DOHH2 (cell line): ENCODE results near the gene DPP8.

Source experiments
- H3F3A ChIP-seq: fragments of 200-600 bp; sonication (generic), shearing (Covaris generic); 2 replicates; pipeline ENCODE4 v1.6.0; 2016; ENCODE audit warnings: antibody characterized with exemption, mild to moderate bottlenecking; ENCODE audit not compliant: control insufficient read depth, insufficient read depth
- H3K27ac ChIP-seq: fragments of 200-600 bp; sonication (generic); 2 replicates; pipeline ENCODE4 v1.5.1; 2014; ENCODE audit warnings: low read depth, mild to moderate bottlenecking, low read length, moderate library complexity
- H3K27me3 ChIP-seq: fragments of 200-600 bp; sonication (generic); 2 replicates; pipeline ENCODE4 v1.6.1; 2014; ENCODE audit warnings: mild to moderate bottlenecking, low read length, mixed read lengths; ENCODE audit not compliant: control insufficient read depth
- H3K36me3 ChIP-seq: fragments of 200-600 bp; sonication (generic); 2 replicates; pipeline ENCODE4 v1.6.1; 2014; ENCODE audit warnings: mild to moderate bottlenecking, low read length, moderate library complexity, mixed read lengths; ENCODE audit not compliant: control insufficient read depth
- H3K4me1 ChIP-seq: fragments of 200-600 bp; sonication (generic); 2 replicates; pipeline ENCODE4 v1.6.1; 2014; ENCODE audit warnings: mild to moderate bottlenecking, low read length, mixed read lengths; ENCODE audit not compliant: control insufficient read depth
- H3K4me2 ChIP-seq: fragments of 200-600 bp; sonication (generic); 2 replicates; pipeline ENCODE4 v1.6.0; 2014; ENCODE audit warnings: mild to moderate bottlenecking, low read length, moderate library complexity
- H3K4me3 ChIP-seq: fragments of 200-600 bp; sonication (generic); 2 replicates; pipeline ENCODE4 v1.5.1; 2014; ENCODE audit warnings: mild to moderate bottlenecking, low read length, mixed read lengths
- H3K79me2 ChIP-seq: fragments of 200-600 bp; sonication (generic); 2 replicates; pipeline ENCODE4 v1.6.1; 2014; ENCODE audit warnings: mild to moderate bottlenecking, low read length, mixed read lengths; ENCODE audit not compliant: control insufficient read depth
- H3K9me2 ChIP-seq: fragments of 200-600 bp; sonication (generic); replicated peaks from 2 replicates; pipeline ENCODE4 v1.6.1; 2014; ENCODE audit warnings: mild to moderate bottlenecking, low read length, mixed read lengths; ENCODE audit not compliant: control insufficient read depth
- H3K9me3 ChIP-seq: fragments of 200-600 bp; sonication (generic); 2 replicates; pipeline ENCODE4 v1.6.1; 2014; ENCODE audit warnings: antibody characterized with exemption, low read length, mixed read lengths; ENCODE audit not compliant: control insufficient read depth, insufficient read depth
- H4K20me1 ChIP-seq: fragments of 200-600 bp; sonication (generic); 2 replicates; pipeline ENCODE4 v1.6.0; 2014; ENCODE audit warnings: low read depth, mild to moderate bottlenecking, antibody characterized with exemption, low read length, moderate library complexity; ENCODE audit not compliant: control insufficient read depth, insufficient read depth
- CTCF ChIP-seq: fragments of 200-600 bp; sonication (generic); IDR thresholded peaks from one replicate; pipeline ENCODE4 v1.5.1; 2014; ENCODE audit warnings: antibody characterized with exemption, mild to moderate bottlenecking, low read depth, low read length; ENCODE audit not compliant: poor library complexity, severe bottlenecking
- EZH2phosphoT487 ChIP-seq: fragments of 200-600 bp; sonication (generic); IDR thresholded peaks from 2 replicates; pipeline ENCODE4 v1.6.1; 2017; ENCODE audit warnings: borderline replicate concordance, mild to moderate bottlenecking, antibody characterized with exemption, low read length, moderate library complexity, mixed read lengths

The DPP8 gene

DNA sequence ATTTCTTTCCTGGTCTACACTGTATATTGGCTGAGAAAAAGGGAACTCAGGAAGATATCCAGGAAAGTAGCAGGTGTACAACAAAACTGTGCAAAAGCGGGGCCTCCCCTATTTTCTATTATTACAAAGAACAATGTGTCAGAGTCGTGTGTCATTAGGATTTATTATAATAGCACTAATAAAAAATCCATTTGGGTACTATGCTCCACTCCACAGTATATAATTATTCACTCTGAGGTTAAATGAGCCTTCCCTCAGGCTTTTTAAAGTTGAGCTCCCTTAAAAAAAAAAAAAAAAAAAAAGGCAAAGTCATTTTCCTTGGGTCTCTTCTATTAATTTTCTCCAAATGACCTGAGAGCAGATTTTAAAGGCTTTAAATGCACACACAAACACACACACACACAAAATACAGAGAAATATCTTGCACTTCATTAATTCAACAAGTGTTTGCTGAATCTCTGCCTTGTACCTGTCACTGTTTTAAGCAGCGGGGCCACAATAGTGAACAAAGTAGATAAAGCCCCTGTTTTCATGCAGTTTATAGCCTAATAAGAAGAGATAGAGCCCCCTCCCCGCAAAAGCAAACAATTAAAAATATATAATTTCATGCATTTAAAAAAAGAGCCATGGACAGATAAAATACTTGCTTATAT, 1.3 kb upstream of the DPP8 start:
- no peaks in the 10 kb centered on the region for H3K27me3 ChIP-seq
- H3K4me1 ChIP-seq = peaks cover 25% of the 10 kb centered on the region
- no peak overlapping the region for H3K4me2 ChIP-seq
- H4K20me1 ChIP-seq = peaks cover 8% of the 10 kb centered on the region
- H3K79me2 ChIP-seq = peaks cover 36% of the 10 kb centered on the region
- peaks cover 3% of the 10 kb centered on the region; the same call in 1 of the 2 replicates for H3F3A ChIP-seq
- H3K36me3 ChIP-seq = peaks cover 33% of the 10 kb centered on the region
- H3K4me3 ChIP-seq = no peak overlapping the region
- H3K9me3 ChIP-seq = no peaks in the 10 kb centered on the region
- TF ChIP-seq CTCF = no peak
- no peak for TF ChIP-seq EZH2phosphoT487
- H3K9me2 ChIP-seq = no peaks in the 10 kb centered on the region
- no peak overlapping the region for H3K27ac ChIP-seq

- TF ChIP-seq CTCF = no peak
- TF ChIP-seq EZH2phosphoT487 = no peak
- H3K4me1 ChIP-seq = peaks cover 25% of the 10 kb centered on the region
- H3K27me3 ChIP-seq = no peaks in the 10 kb centered on the region
- H3K9me3 ChIP-seq = no peaks in the 10 kb centered on the region
- peaks cover 8% of the 10 kb centered on the region for H4K20me1 ChIP-seq
- peak overlapping the region; percentile 98 for H3K4me2 ChIP-seq
- peaks cover 43% of the 10 kb centered on the region for H3K79me2 ChIP-seq
- H3K9me2 ChIP-seq = no peaks in the 10 kb centered on the region
- peak overlapping the region; percentile 99 for H3K4me3 ChIP-seq
- peaks cover 5% of the 10 kb centered on the region; the same call in 1 of the 2 replicates for H3F3A ChIP-seq
- peak overlapping the region; percentile 93; the same call in 1 of the 2 replicates for H3K27ac ChIP-seq
- peaks cover 40% of the 10 kb centered on the region for H3K36me3 ChIP-seq
Observed at GRCh38 chr15:65517866-65518207, 348 bp upstream of the DPP8 start.

GRCh38 chr15:65512807-65513416, 4.6 kb downstream of the DPP8 start:
- no peaks in the 10 kb centered on the region for H3K27me3 ChIP-seq
- no peak overlapping the region for H3K4me2 ChIP-seq

More at GRCh38 chr15:65512807-65513416, 4.6 kb downstream of the DPP8 start:
- Histone ChIP-seq H3K4me1 (peaks cover 21% of the 10 kb centered on the region), H3K4me3 (no peak overlapping the region), H3K79me2 (peaks cover 81% of the 10 kb centered on the region), H3K27ac (no peak overlapping the region), H3K9me3 (no peaks in the 10 kb centered on the region), H3K9me2 (no peaks in the 10 kb centered on the region), H3K36me3 (peaks cover 87% of the 10 kb centered on the region), H4K20me1 (peaks cover 8% of the 10 kb centered on the region), H3F3A (peaks cover 9% of the 10 kb centered on the region; the same call in 1 of the 2 replicates)
- TF ChIP-seq EZH2phosphoT487 (no peak), CTCF (no peak)
